Posterior vena cava (tissue), 2 donors: ENCODE data around the gene CGA. TPM values are rescaled to one million over a fixed set of nuclear protein-coding genes. Genes with fewer than 3 reads are reported as not detected.

Experiments used
- total RNA-seq, 2 donors: library from RNA; stranded (reverse); fragmentation: NEBNext Ultra II Directional; extraction: Animal tissue kit (Norgen Biotek cat#: 25700); gene quantifications; one replicate each; pipeline ENCODE4 v1.2.1, GENCODE V29; 2021
- donor health status: DM: yes; HTN: yes; CAD: no.
- donor health status: DM: yes; HTN: yes; CAD: no.

The CGA gene
- total RNA-seq, 2 donors from 2014 or later: not detected

Other genes starting within 250 kb of the CGA start
- not detected for gene HTR1E, start 157.6 kb downstream of the CGA start, total RNA-seq
- 10 to 100 TPM; 46.5 to 61.2 TPM for gene ZNF292, start 60.5 kb upstream of the CGA start, total RNA-seq
- gene SMIM8, start 227.5 kb upstream of the CGA start, total RNA-seq: 10 to 100 TPM in 1 of 2 donors, 1 to 10 TPM in 1; 9.9 to 12.0 TPM
- not detected for gene GJB7, start 234.2 kb upstream of the CGA start, total RNA-seq
- gene C6orf163, start 249.7 kb upstream of the CGA start, total RNA-seq: 1 to 10 TPM; 2.7 to 3.5 TPM